Right lobe of liver (tissue), 6 donors: ENCODE measurements around the gene SMIM36. TPM values are rescaled to one million over a fixed set of nuclear protein-coding genes. Genes with fewer than 3 reads are reported as not detected.
A peak's percentile ranks its signal among the peaks of the same experiment; 100 is the strongest.
"Not testable (repeated sequence)": the region's sequence is repeated elsewhere in the genome, so short reads cannot be mapped to it uniquely, and the experiment has no call there.

Experiments used
- ATAC-seq, 4 donors: fragments of 200-7000 bp; cut with Tn5 transposase; one replicate each; pipeline ENCODE4 v1.9.1; 2020; ENCODE audit warnings: mild to moderate bottlenecking in 4 of 4, moderate library complexity in 4 of 4
- DNase-seq, 3 donors: peaks; one replicate each; pipeline ENCODE4 v3.0.0-alpha.2; 2020
- H3K27ac ChIP-seq, 3 donors: fragments of 200-600 bp; one replicate each; pipeline ENCODE4 v1.8.0; 2022
- H3K27me3 ChIP-seq, 2 donors: fragments of 200-600 bp; one replicate each; pipeline ENCODE4 v1.8.0; 2022
- H3K36me3 ChIP-seq, 4 donors: fragments of 200-600 bp; sonication (generic) in 1 of 4; one replicate each; pipeline versions ENCODE4 v1.5.1 to v1.8.0; 2017 to 2022; ENCODE audit warnings: control low read depth in 1 of 4
- H3K4me1 ChIP-seq, 4 donors: fragments of 200-600 bp; sonication (generic) in 1 of 4; one replicate each; pipeline versions ENCODE4 v1.5.1 to v1.8.0; 2017 to 2022; ENCODE audit warnings: control low read depth in 1 of 4
- H3K4me3 ChIP-seq, 3 donors: fragments of 200-600 bp; one replicate each; pipeline ENCODE4 v1.8.0; 2022
- H3K9me3 ChIP-seq, 4 donors: fragments of 200-600 bp; sonication (generic) in 1 of 4; one replicate each; pipeline versions ENCODE4 v1.5.1 to v1.8.0; 2017 to 2022; ENCODE audit warnings: control low read depth in 1 of 4
- CTCF ChIP-seq, 4 donors: fragments of 200-600 bp in 3 of 4; fragments of 450-650 bp in 1 of 4; IDR thresholded peaks; one replicate each; pipeline versions ENCODE4 v1.5.1 to v1.8.0; 2016 to 2022; ENCODE audit warnings: antibody characterized with exemption in 4 of 4, mild to moderate bottlenecking in 2 of 4
- POLR2A ChIP-seq: fragments of 450-650 bp; IDR thresholded peaks from one replicate; pipeline ENCODE4 v1.6.1; 2017; ENCODE audit warnings: antibody characterized with exemption, mild to moderate bottlenecking
- WGBS: methylation state at CpG from one replicate; pipeline ENCODE4 v1.1.6; 2018; ENCODE audit warnings: low coverage, low lambda C conversion rate; ENCODE audit not compliant: insufficient coverage; ENCODE audit errors: missing lambda C conversion rate; 5-methylcytosine and 5-hydroxymethylcytosine counted together
- intact Hi-C, 2 donors: fragments of 100-400 bp; cut with DNase I; formaldehyde crosslinking; loops; one replicate each; pipeline versions ENCODE4 v1.11.2 to v1.14.1; 2022
- total RNA-seq, 6 experiments: library from RNA; depleted of rRNA in 2 of 6; stranded (reverse); fragments of >200 nt in 2 of 6; fragmentation: NEBNext Ultra II Directional in 3 of 6; extraction: Animal tissue kit (Norgen Biotek cat#: 25700) in 3 of 6; gene quantifications; one replicate each; pipeline versions ENCODE4 v1.1.0 to v1.2.4, GENCODE V29; 2016 to 2023
- donor health status: DM: no; HTN: yes; CAD: no.
- donor health status: DM: no; HTN: no; CAD: no.
- donor health status: DM: no; HTN: no; CAD: no.
- donor health status: DM: no; HTN: yes; CAD: no.
- donor health status: DM: no; HTN: yes; CAD: no.

Gene SMIM36
- total RNA-seq, 6 experiments from 2014 or later, result not detected

- H3K4me3 ChIP-seq, result no peak overlapping the region
- H3K27ac ChIP-seq, result peak overlapping the region; percentile 86 to 92 (median 91)
- H3K4me1 ChIP-seq, result peaks cover 0 to 26% (median 10%) of the 10 kb centered on the region in 4 donors
- intact Hi-C loops, result no loop called here
- 33% methylated on average over 4 of the region's 4 CpGs for WGBS
- H3K9me3 ChIP-seq, result no peaks in the 10 kb centered on the region
- ATAC-seq (peak; percentile 76 to 94 (median 88)), DNase-seq (peak in 1 of 3 donors; percentile 61)
- no peak for TF ChIP-seq CTCF (IDR thresholded peaks at IDR 0.05)
- TF ChIP-seq POLR2A, result peak; percentile 61
- no peaks in the 10 kb centered on the region for H3K27me3 ChIP-seq
- no peaks in the 10 kb centered on the region for H3K36me3 ChIP-seq
Measured at GRCh38 chr17:55446581-55447205, 64.6 kb downstream of the SMIM36 start.

- WGBS, result 93% methylated on average over 3 of the region's 4 CpGs
- DNase-seq, H3K9me3 ChIP-seq, intact Hi-C loops, H3K4me3 ChIP-seq, H3K27me3 ChIP-seq, H3K36me3 ChIP-seq: not testable (repeated sequence)
- peak overlapping the region; percentile 86 to 92 (median 91) for H3K27ac ChIP-seq
- peaks cover 0 to 23% (median 9%) of the 10 kb centered on the region in 4 donors for H3K4me1 ChIP-seq
- peak; percentile 5 to 33 (median 10) for ATAC-seq
Measured at GRCh38 chr17:55446004-55446403, 65.2 kb downstream of the SMIM36 start.

- H3K4me1 ChIP-seq, result peaks cover 0 to 23% (median 9%) of the 10 kb centered on the region in 4 donors
- no peaks in the 10 kb centered on the region for H3K9me3 ChIP-seq
- DNase-seq (no peak), ATAC-seq (peak in 2 of 4 donors; percentile 3 to 41)
- H3K4me3 ChIP-seq, result no peak overlapping the region
- H3K36me3 ChIP-seq, result no peaks in the 10 kb centered on the region
- TF ChIP-seq POLR2A (no peak), CTCF (IDR thresholded peaks at IDR 0.05) (no peak)
- H3K27ac ChIP-seq, result peak overlapping the region; percentile 86 to 92 (median 91)
- 50% methylated on average over 5 of the region's 6 CpGs for WGBS
- intact Hi-C loops, result no loop called here
- no peaks in the 10 kb centered on the region for H3K27me3 ChIP-seq
Measured at GRCh38 chr17:55444471-55445441, 66.5 kb downstream of the SMIM36 start.

- H3K9me3 ChIP-seq, result no peaks in the 10 kb centered on the region
- TF ChIP-seq POLR2A (no peak), CTCF (IDR thresholded peaks at IDR 0.05) (no peak)
- no peaks in the 10 kb centered on the region for H3K36me3 ChIP-seq
- H3K4me3 ChIP-seq, result no peak overlapping the region
- DNase-seq (no peak), ATAC-seq (no peak)
- H3K4me1 ChIP-seq, result peaks cover 0 to 23% (median 9%) of the 10 kb centered on the region in 4 donors
- 93% methylated on average over 10 of the region's 10 CpGs for WGBS
- H3K27ac ChIP-seq, result no peak overlapping the region
- no peaks in the 10 kb centered on the region for H3K27me3 ChIP-seq
- intact Hi-C loops, result no loop called here
Measured at GRCh38 chr17:55443904-55444303, 67.3 kb downstream of the SMIM36 start.
